Keratinocyte (primary cell): ENCODE data around the gene ARHGAP10. TPM values are rescaled to one million over a fixed set of nuclear protein-coding genes. Genes with fewer than 3 reads are reported as not detected.
A peak's percentile ranks its signal among the peaks of the same experiment; 100 is the strongest.

Experiments used
- DNase-seq: peaks from one replicate; pipeline ENCODE4 v3.0.0-alpha.2; 2011; ENCODE audit warnings: low read depth, missing footprints, low spot score
- FAIRE-seq: peaks from 2 replicates; lab custom pipeline; 2011; peaks lifted over from hg19 to GRCh38; lab: Jason Lieb, UNC
- H2AFZ ChIP-seq: 2 replicates; pipeline ENCODE4 v1.6.0; 2012; ENCODE audit warnings: low read length, control low read depth, inconsistent platforms; ENCODE audit not compliant: control insufficient read depth
- H3K27ac ChIP-seq: 2 replicates; pipeline ENCODE4 v1.5.1; 2011; ENCODE audit warnings: low read length; ENCODE audit not compliant: control insufficient read depth, insufficient read depth
- H3K27me3 ChIP-seq: 3 replicates; pipeline ENCODE4 v1.6.0; 2011; ENCODE audit warnings: low read length; ENCODE audit not compliant: control insufficient read depth, insufficient read depth; ENCODE audit errors: extremely low read depth
- H3K36me3 ChIP-seq, 2 experiments: 2 replicates in 1 of 2; 3 replicates in 1 of 2; pipeline ENCODE4 v1.5.1; 2011; ENCODE audit warnings: low read length in 2 of 2, mild to moderate bottlenecking in 1 of 2; ENCODE audit not compliant: control insufficient read depth in 2 of 2, insufficient read depth in 2 of 2; ENCODE audit errors: extremely low read depth in 1 of 2
- H3K4me1 ChIP-seq: 3 replicates; pipeline ENCODE4 v1.5.1; 2011; ENCODE audit warnings: low read length; ENCODE audit not compliant: control insufficient read depth, insufficient read depth; ENCODE audit errors: extremely low read depth
- H3K4me2 ChIP-seq: 3 replicates; pipeline ENCODE4 v1.6.0; 2011; ENCODE audit warnings: low read depth, low read length; ENCODE audit not compliant: control insufficient read depth, insufficient read depth; ENCODE audit errors: extremely low read depth
- H3K4me3 ChIP-seq, 3 experiments: fragments of 200-600 bp in 1 of 3; sonication (generic) in 1 of 3; 2 replicates in 2 of 3; 3 replicates in 1 of 3; pipeline ENCODE4 v1.5.1; 2011 to 2016; ENCODE audit warnings: low read length in 3 of 3, mild to moderate bottlenecking in 3 of 3, control low read depth in 2 of 3, inconsistent platforms in 1 of 3, low read depth in 1 of 3, mixed read lengths in 1 of 3, mixed run types in 1 of 3, moderate library complexity in 1 of 3; ENCODE audit not compliant: control insufficient read depth in 2 of 3, insufficient read depth in 2 of 3; ENCODE audit errors: extremely low read depth in 1 of 3
- H3K79me2 ChIP-seq: 2 replicates; pipeline ENCODE4 v1.6.0; 2012; ENCODE audit warnings: low read length; ENCODE audit not compliant: control insufficient read depth, insufficient read depth
- H3K9ac ChIP-seq: 3 replicates; pipeline ENCODE4 v1.6.0; 2011; ENCODE audit warnings: low read length; ENCODE audit not compliant: control insufficient read depth, insufficient read depth; ENCODE audit errors: extremely low read depth
- H3K9me1 ChIP-seq: 3 replicates; pipeline ENCODE4 v1.6.0; 2011; ENCODE audit warnings: low read length; ENCODE audit not compliant: control insufficient read depth, insufficient read depth; ENCODE audit errors: extremely low read depth
- H3K9me3 ChIP-seq: 2 replicates; pipeline ENCODE4 v1.5.1; 2012; ENCODE audit warnings: low read depth, low read length; ENCODE audit not compliant: control insufficient read depth
- H4K20me1 ChIP-seq: 3 replicates; pipeline ENCODE4 v1.6.0; 2011; ENCODE audit warnings: low read length; ENCODE audit not compliant: control insufficient read depth, insufficient read depth; ENCODE audit errors: extremely low read depth
- CTCF ChIP-seq, 3 experiments: IDR thresholded peaks in 1 of 3; conservative IDR thresholded peaks in 1 of 3; optimal IDR thresholded peaks in 1 of 3; 2 replicates in 2 of 3; 3 replicates in 1 of 3; pipeline versions ENCODE3 to v1.5.1; 2011; ENCODE audit warnings: low read length in 3 of 3, mild to moderate bottlenecking in 3 of 3, moderate library complexity in 2 of 3, control low read depth in 1 of 3, inconsistent platforms in 1 of 3; ENCODE audit not compliant: insufficient read depth in 2 of 3; ENCODE audit errors: extremely low read depth in 1 of 3
- EZH2 ChIP-seq: IDR thresholded peaks from one replicate; pipeline ENCODE4 v1.6.1; 2012; ENCODE audit warnings: inconsistent platforms, mild to moderate bottlenecking, low read length, moderate library complexity
- dilution Hi-C: fragments of 300-500 bp; cut with MboI; formaldehyde crosslinking; loops from one replicate; pipeline ENCODE4 v1.7.0; 2020; ENCODE audit warnings: low sequenced_read_pairs; ENCODE audit not compliant: extremely low pct_ligation_motif_present
- polyA plus RNA-seq, 5 experiments: library from polyadenylated mRNA; depleted of rRNA in 3 of 5; stranded (reverse) in 3 of 5; stranded (forward) in 1 of 5; unstranded in 1 of 5; fragments of >200 nt; gene quantifications; 1 replicate in 1 of 5; 2 replicates in 3 of 5; 3 replicates in 1 of 5; pipeline versions ENCODE4 v1.2.1 to v1.2.3, GENCODE V29; 2011 to 2012; ENCODE audit warnings: missing spikeins in 2 of 5, low read depth in 1 of 5, low replicate concordance in 1 of 5

Gene ARHGAP10
- polyA plus RNA-seq, 1 donor (not counting 4 experiments of a cell fraction or from before 2014, with no cell fraction given): 18.7 TPM

- TF ChIP-seq EZH2: no peak
- TF ChIP-seq CTCF (optimal IDR thresholded peaks at IDR 0.05 in 1 of 3, IDR thresholded peaks at IDR 0.05 in 1 of 3, conservative IDR thresholded peaks at IDR 0.05 in 1 of 3; ENCODE audit: extremely low read depth in 1 of 3, insufficient read depth in 2 of 3, low read length in 3 of 3): no peak
- FAIRE-seq: peak; percentile 26
- H3K9me1 ChIP-seq: no peaks in the 10 kb centered on the region
- H3K4me3 ChIP-seq: no peak overlapping the region
- no peak for DNase-seq
- dilution Hi-C loops: no loop called here
- H4K20me1 ChIP-seq: no peaks in the 10 kb centered on the region
- H3K9me3 ChIP-seq: no peaks in the 10 kb centered on the region
- no peak overlapping the region for H3K9ac ChIP-seq
- H2AFZ ChIP-seq: no peak overlapping the region
- peaks cover 63% of the 10 kb centered on the region for H3K4me1 ChIP-seq
- peak overlapping the region; percentile 85 for H3K27ac ChIP-seq
- H3K4me2 ChIP-seq: peak overlapping the region; percentile 9
- H3K36me3 ChIP-seq: no peaks in the 10 kb centered on the region
- peaks cover 2% of the 10 kb centered on the region for H3K79me2 ChIP-seq
- no peaks in the 10 kb centered on the region for H3K27me3 ChIP-seq
Measured at GRCh38 chr4:147828331-147828905, 96.5 kb downstream of the ARHGAP10 start.

GRCh38 chr4:147829401-147830101 is 97.7 kb downstream of the ARHGAP10 start:
- Histone ChIP-seq H3K4me3 (no peak overlapping the region), H2AFZ (peak overlapping the region; percentile 3), H3K4me2 (peak overlapping the region; percentile 65), H3K9ac (peak overlapping the region; percentile 43), H3K36me3 (no peaks in the 10 kb centered on the region), H3K27ac (peak overlapping the region; percentile 85), H3K9me1 (no peaks in the 10 kb centered on the region), H3K9me3 (no peaks in the 10 kb centered on the region), H3K27me3 (no peaks in the 10 kb centered on the region), H4K20me1 (no peaks in the 10 kb centered on the region), H3K79me2 (peaks cover 5% of the 10 kb centered on the region), H3K4me1 (peaks cover 63% of the 10 kb centered on the region)
- DNase-seq (peak; percentile 69), FAIRE-seq (peak; percentile 87)
- no peak for TF ChIP-seq EZH2
- dilution Hi-C loops: no loop called here
